ENCODE results near the gene FAM117B. TPM values are rescaled to one million over a fixed set of nuclear protein-coding genes. Genes with fewer than 3 reads are reported as not detected.

The FAM117B gene
- polyA plus RNA-seq, 1 donor (not counting 4 experiments of a cell fraction or from before 2014, with no cell fraction given), result 1.9 TPM

- dilution Hi-C loops (cut with MboI; ENCODE audit: extremely low pct_ligation_motif_present, low sequenced_read_pairs), result no loop called here
- H3K9me3 ChIP-seq (ENCODE audit: control insufficient read depth, low read depth, low read length), result no peaks in the 10 kb centered on the region
These were observed 30.1 kb upstream of the FAM117B start for GRCh38 chr2:202604699-202605098.

GRCh38 chr2:202605174-202605573 lies 29.6 kb upstream of the FAM117B start:
- H3K9me1 ChIP-seq (ENCODE audit: control insufficient read depth, extremely low read depth, insufficient read depth, low read length), result no peaks in the 10 kb centered on the region
- no peak for TF ChIP-seq CTCF (optimal IDR thresholded peaks at IDR 0.05 in 1 of 3, IDR thresholded peaks at IDR 0.05 in 1 of 3, conservative IDR thresholded peaks at IDR 0.05 in 1 of 3; ENCODE audit: extremely low read depth in 1 of 3, insufficient read depth in 2 of 3, low read length in 3 of 3)
- TF ChIP-seq EZH2 (IDR thresholded peaks at IDR 0.05; ENCODE audit: low read length), result no peak
- no peak overlapping the region for H3K27ac ChIP-seq (ENCODE audit: control insufficient read depth, insufficient read depth, low read length)
- H3K4me3 ChIP-seq (ENCODE audit: control insufficient read depth in 2 of 3, extremely low read depth in 1 of 3, insufficient read depth in 2 of 3, low read depth in 1 of 3, low read length in 3 of 3), result no peak overlapping the region
- H2AFZ ChIP-seq (ENCODE audit: control insufficient read depth, low read length), result no peak overlapping the region
- H3K4me1 ChIP-seq (ENCODE audit: control insufficient read depth, extremely low read depth, insufficient read depth, low read length), result peaks cover 10% of the 10 kb centered on the region
- H3K9ac ChIP-seq (ENCODE audit: control insufficient read depth, extremely low read depth, insufficient read depth, low read length), result no peak overlapping the region
- FAIRE-seq (no peak), DNase-seq (ENCODE audit: low read depth, low spot score) (no peak)
- H4K20me1 ChIP-seq (ENCODE audit: control insufficient read depth, extremely low read depth, insufficient read depth, low read length), result no peaks in the 10 kb centered on the region
- no peaks in the 10 kb centered on the region for H3K36me3 ChIP-seq (ENCODE audit: control insufficient read depth in 2 of 2, extremely low read depth in 1 of 2, insufficient read depth in 2 of 2, low read length in 2 of 2)
- no peak overlapping the region for H3K4me2 ChIP-seq (ENCODE audit: control insufficient read depth, extremely low read depth, insufficient read depth, low read depth, low read length)
- dilution Hi-C loops (cut with MboI; ENCODE audit: extremely low pct_ligation_motif_present, low sequenced_read_pairs), result no loop called here
- no peaks in the 10 kb centered on the region for H3K9me3 ChIP-seq (ENCODE audit: control insufficient read depth, low read depth, low read length)
- H3K79me2 ChIP-seq (ENCODE audit: control insufficient read depth, insufficient read depth, low read length), result no peaks in the 10 kb centered on the region
- H3K27me3 ChIP-seq (ENCODE audit: control insufficient read depth, extremely low read depth, insufficient read depth, low read length), result no peaks in the 10 kb centered on the region

More at GRCh38 chr2:202604699-202605098, 30.1 kb upstream of the FAM117B start:
- TF ChIP-seq EZH2 (IDR thresholded peaks at IDR 0.05; ENCODE audit: low read length), result no peak
- TF ChIP-seq CTCF (optimal IDR thresholded peaks at IDR 0.05 in 1 of 3, IDR thresholded peaks at IDR 0.05 in 1 of 3, conservative IDR thresholded peaks at IDR 0.05 in 1 of 3; ENCODE audit: extremely low read depth in 1 of 3, insufficient read depth in 2 of 3, low read length in 3 of 3), result no peak
- H3K27ac ChIP-seq (ENCODE audit: control insufficient read depth, insufficient read depth, low read length), result no peak overlapping the region
- H4K20me1 ChIP-seq (ENCODE audit: control insufficient read depth, extremely low read depth, insufficient read depth, low read length), result no peaks in the 10 kb centered on the region
- FAIRE-seq, result no peak
- no peak overlapping the region for H3K4me3 ChIP-seq (ENCODE audit: control insufficient read depth in 2 of 3, extremely low read depth in 1 of 3, insufficient read depth in 2 of 3, low read depth in 1 of 3, low read length in 3 of 3)
- no peaks in the 10 kb centered on the region for H3K36me3 ChIP-seq (ENCODE audit: control insufficient read depth in 2 of 2, extremely low read depth in 1 of 2, insufficient read depth in 2 of 2, low read length in 2 of 2)
- no peaks in the 10 kb centered on the region for H3K79me2 ChIP-seq (ENCODE audit: control insufficient read depth, insufficient read depth, low read length)
- DNase-seq (ENCODE audit: low read depth, low spot score), result no peak
- no peak overlapping the region for H3K9ac ChIP-seq (ENCODE audit: control insufficient read depth, extremely low read depth, insufficient read depth, low read length)
- H3K4me2 ChIP-seq (ENCODE audit: control insufficient read depth, extremely low read depth, insufficient read depth, low read depth, low read length), result no peak overlapping the region
- H2AFZ ChIP-seq (ENCODE audit: control insufficient read depth, low read length), result no peak overlapping the region
- no peaks in the 10 kb centered on the region for H3K9me1 ChIP-seq (ENCODE audit: control insufficient read depth, extremely low read depth, insufficient read depth, low read length)
- peaks cover 5% of the 10 kb centered on the region for H3K4me1 ChIP-seq (ENCODE audit: control insufficient read depth, extremely low read depth, insufficient read depth, low read length)
- no peaks in the 10 kb centered on the region for H3K27me3 ChIP-seq (ENCODE audit: control insufficient read depth, extremely low read depth, insufficient read depth, low read length)
